HEK293T (cell line): Measurements from ENCODE around the gene PFKFB1.

Experiments
- CTCF ChIA-PET: fragments of 350-600 bp; formaldehyde crosslinking; extraction: SDS; loops from one replicate; lab custom pipeline; 2021; ENCODE audit warnings: antibody characterized with exemption, inconsistent platforms; lab: Yijun Ruan, JAX
- POLR2A ChIA-PET: fragments of 350-600 bp; formaldehyde crosslinking; extraction: SDS; loops from one replicate; lab custom pipeline; 2020; ENCODE audit warnings: antibody characterized with exemption, inconsistent platforms; lab: Yijun Ruan, JAX
- DNase-seq: peaks from one replicate; pipeline ENCODE4 v3.0.0; 2012; ENCODE audit warnings: mixed read lengths; ENCODE audit errors: extremely low spot score
- ARNT ChIP-seq: fragments of 450-650 bp; IDR thresholded peaks from 2 replicates; pipeline ENCODE4 v1.6.1; 2017; ENCODE audit warnings: mild to moderate bottlenecking
- BHLHE40 ChIP-seq: fragments of 450-650 bp; IDR thresholded peaks from 2 replicates; pipeline ENCODE4 v1.6.1; 2016; ENCODE audit warnings: mild to moderate bottlenecking, moderate library complexity, borderline replicate concordance
- CTBP1 ChIP-seq: fragments of 450-650 bp; IDR thresholded peaks from 2 replicates; pipeline ENCODE4 v1.6.1; 2016; ENCODE audit warnings: borderline replicate concordance
- ELF4 ChIP-seq: fragments of 450-650 bp; IDR thresholded peaks from 2 replicates; pipeline ENCODE4 v1.6.1; 2017; ENCODE audit warnings: antibody characterized with exemption
- FOXA1 ChIP-seq: fragments of 450-650 bp; IDR thresholded peaks from 2 replicates; pipeline ENCODE4 v1.6.1; 2016; ENCODE audit warnings: mild to moderate bottlenecking
- FOXK2 ChIP-seq: fragments of 450-650 bp; IDR thresholded peaks from 2 replicates; pipeline ENCODE4 v1.6.1; 2016; ENCODE audit warnings: mild to moderate bottlenecking
- FOXM1 ChIP-seq: fragments of 450-650 bp; IDR thresholded peaks from 2 replicates; pipeline ENCODE4 v1.6.1; 2017; ENCODE audit warnings: mild to moderate bottlenecking, borderline replicate concordance
- HDGF ChIP-seq: fragments of 450-650 bp; IDR thresholded peaks from 2 replicates; pipeline ENCODE4 v1.6.1; 2017; ENCODE audit warnings: antibody characterized with exemption, borderline replicate concordance
- L3MBTL2 ChIP-seq: fragments of 450-650 bp; conservative IDR thresholded peaks from 2 replicates; pipeline ENCODE4 v1.6.1; 2016; ENCODE audit warnings: mild to moderate bottlenecking
- LEF1 ChIP-seq: fragments of 450-650 bp; IDR thresholded peaks from 2 replicates; pipeline ENCODE4 v1.6.1; 2017; ENCODE audit warnings: mild to moderate bottlenecking, borderline replicate concordance
- NFRKB ChIP-seq: fragments of 450-650 bp; IDR thresholded peaks from 2 replicates; pipeline ENCODE4 v1.6.1; 2016; ENCODE audit warnings: mild to moderate bottlenecking, moderate library complexity
- SP1 ChIP-seq: fragments of 450-650 bp; IDR thresholded peaks from 2 replicates; pipeline ENCODE4 v1.6.1; 2017
- SUZ12 ChIP-seq: fragments of 450-650 bp; IDR thresholded peaks from 2 replicates; pipeline ENCODE4 v1.6.1; 2016; ENCODE audit warnings: mild to moderate bottlenecking
- TARDBP ChIP-seq: fragments of 450-650 bp; IDR thresholded peaks from 2 replicates; pipeline ENCODE4 v1.6.1; 2016
- ZNF384 ChIP-seq: fragments of 450-650 bp; IDR thresholded peaks from 2 replicates; pipeline ENCODE4 v1.6.1; 2016
- TF ChIP-seq, protein P1 (sequence below): fragments of 450-650 bp; IDR thresholded peaks from 2 replicates; pipeline ENCODE4 v1.6.1; 2016

PFKFB1 gene

DNA sequence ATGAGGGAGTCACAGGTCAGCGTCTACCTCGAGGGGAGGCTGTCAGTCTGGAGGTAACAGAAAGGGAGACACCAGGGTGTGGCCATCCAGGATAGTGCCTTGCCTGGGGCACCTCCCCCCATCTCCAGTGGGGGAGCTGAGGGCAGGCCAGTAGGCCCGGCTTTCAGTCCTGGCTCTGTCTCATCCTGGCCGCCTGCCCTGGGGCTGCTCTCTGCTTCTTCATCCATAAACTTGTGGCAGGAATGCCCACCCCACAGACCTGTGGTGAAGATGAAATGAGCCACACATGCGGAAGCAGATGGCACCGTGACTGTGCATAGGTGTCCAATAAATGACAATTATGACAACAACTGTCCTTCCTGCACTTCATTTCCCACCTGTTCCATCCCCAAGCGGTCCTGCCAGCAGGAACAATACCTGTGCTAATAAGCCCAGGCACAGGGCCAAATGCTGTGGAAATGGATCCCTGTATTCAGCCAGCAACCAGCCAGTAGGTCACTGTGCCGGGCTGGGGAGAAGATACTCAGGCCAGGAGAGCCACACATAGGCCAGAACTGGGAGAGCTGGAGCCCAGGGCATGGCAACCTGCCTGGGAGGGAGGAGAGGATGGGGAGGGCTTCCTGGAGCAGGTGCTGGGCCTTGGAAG, 43.1 kb downstream of the PFKFB1 start:
- ChIA-PET CTCF (no interaction called here), POLR2A (no interaction called here)
- TF ChIP-seq, protein P1, sequence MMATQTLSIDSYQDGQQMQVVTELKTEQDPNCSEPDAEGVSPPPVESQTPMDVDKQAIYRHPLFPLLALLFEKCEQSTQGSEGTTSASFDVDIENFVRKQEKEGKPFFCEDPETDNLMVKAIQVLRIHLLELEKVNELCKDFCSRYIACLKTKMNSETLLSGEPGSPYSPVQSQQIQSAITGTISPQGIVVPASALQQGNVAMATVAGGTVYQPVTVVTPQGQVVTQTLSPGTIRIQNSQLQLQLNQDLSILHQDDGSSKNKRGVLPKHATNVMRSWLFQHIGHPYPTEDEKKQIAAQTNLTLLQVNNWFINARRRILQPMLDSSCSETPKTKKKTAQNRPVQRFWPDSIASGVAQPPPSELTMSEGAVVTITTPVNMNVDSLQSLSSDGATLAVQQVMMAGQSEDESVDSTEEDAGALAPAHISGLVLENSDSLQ, result no peak
- TF ChIP-seq SP1 (no peak), ZNF384 (no peak), FOXK2 (no peak), FOXA1 (no peak), LEF1 (no peak)
- DNase-seq, result no peak

DNA sequence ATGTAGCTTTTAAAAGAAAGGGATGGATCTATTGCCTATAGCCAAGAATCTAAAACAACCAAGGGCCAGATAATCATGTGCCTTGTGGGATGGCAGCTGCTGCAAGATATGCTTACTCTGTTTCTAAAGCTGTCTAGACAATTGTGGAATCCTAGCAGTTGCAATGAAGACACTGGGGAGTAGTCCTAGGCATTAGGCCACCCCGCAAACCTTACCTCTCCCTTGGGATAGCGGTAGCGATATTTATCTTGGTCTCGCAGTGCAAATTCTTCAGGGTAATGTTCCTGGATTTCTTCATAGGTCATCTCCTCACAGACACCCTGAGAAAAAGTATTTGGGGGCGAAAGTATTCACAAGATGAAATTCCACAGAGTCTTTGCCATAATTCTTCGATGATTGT, 48.8 kb downstream of the PFKFB1 start:
- DNase-seq, result no peak
- ChIA-PET POLR2A (no interaction called here), CTCF (no interaction called here)
- TF ChIP-seq SP1, result no peak
- no peak for TF ChIP-seq BHLHE40
- TF ChIP-seq L3MBTL2, result no peak
- no peak for TF ChIP-seq LEF1
- TF ChIP-seq TARDBP, result no peak
- TF ChIP-seq FOXA1, result no peak
- TF ChIP-seq ZNF384, result no peak

DNA sequence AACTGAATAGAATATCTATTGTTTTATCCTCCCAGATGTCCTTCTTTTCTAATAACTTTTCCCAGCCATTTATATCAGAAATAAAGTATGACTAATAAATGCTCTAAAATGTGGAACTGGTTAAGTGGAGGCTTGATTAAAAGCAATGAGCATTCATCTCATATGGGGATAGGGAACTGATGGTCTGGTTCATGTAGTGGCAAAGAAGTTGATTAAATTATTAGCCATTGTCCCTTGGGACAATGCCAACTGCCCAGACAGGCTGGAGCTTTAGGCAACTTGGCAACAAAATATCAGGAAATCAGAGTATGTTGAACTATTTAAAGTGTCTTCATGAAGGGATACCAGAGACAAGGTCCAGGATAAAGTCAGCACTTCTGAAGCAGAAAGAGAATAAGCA, 49.2 kb downstream of the PFKFB1 start:
- no peak for DNase-seq
- CTCF ChIA-PET, result no interaction called here
- TF ChIP-seq LEF1 (no peak), ELF4 (no peak), CTBP1 (no peak), FOXA1 (no peak), ARNT (no peak), L3MBTL2 (no peak), NFRKB (no peak), ZNF384 (no peak), HDGF (no peak), SUZ12 (no peak), BHLHE40 (no peak)
- POLR2A ChIA-PET, result no interaction called here

DNA sequence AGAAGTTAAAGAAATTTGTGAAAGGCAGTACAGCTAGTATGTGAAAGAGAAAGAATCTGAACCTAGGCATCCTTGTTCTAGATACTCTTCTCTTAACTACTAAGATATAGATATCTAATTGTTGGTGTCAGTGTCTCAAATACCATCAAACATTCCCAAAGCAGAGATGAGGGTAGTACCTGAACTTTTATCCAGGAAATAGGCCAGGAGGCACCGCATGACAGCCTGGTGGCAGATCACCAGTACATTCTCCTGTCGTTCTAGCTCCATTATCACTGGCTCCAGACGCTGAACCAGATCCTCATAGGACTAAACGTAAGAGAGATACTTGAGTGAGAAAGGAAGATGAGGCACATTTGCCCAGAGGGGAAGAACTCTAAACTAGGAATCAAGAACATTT, 56.6 kb downstream of the PFKFB1 start:
- POLR2A ChIA-PET, result interaction anchor here (1.1 kb wide), 1 partner anchor 63 kb away, joined by 3 read pairs; the partner anchor contains the start of gene APEX2
- DNase-seq, result no peak
- CTCF ChIA-PET, result no interaction called here
- TF ChIP-seq NFRKB (no peak), FOXK2 (no peak), FOXA1 (no peak), ELF4 (no peak), TARDBP (no peak)

DNA sequence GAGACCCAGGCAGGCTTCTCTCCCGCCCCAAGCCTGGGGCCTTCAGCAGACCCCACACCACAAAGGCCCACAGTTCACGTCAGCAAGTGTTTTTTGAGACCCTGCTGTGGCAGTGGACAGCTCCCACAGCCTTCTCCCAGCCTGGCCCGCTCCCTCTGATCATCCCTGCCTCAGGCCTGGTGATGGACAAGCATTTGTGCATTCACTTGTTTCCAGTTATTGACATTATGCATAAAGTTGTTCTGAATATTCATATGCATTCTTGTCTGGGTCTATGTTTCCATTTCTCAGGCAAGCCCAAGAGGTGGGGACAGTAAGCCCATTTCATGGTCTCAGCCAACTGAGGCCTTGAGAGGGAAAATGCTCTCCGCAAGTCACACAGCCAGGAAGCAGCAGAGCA, 58.7 kb downstream of the PFKFB1 start:
- TF ChIP-seq BHLHE40 (no peak), SUZ12 (no peak), TARDBP (no peak), ARNT (no peak), HDGF (no peak), ELF4 (no peak), SP1 (no peak), L3MBTL2 (no peak), FOXM1 (no peak), LEF1 (no peak), NFRKB (no peak), FOXK2 (no peak), ZNF384 (no peak)
- TF ChIP-seq, protein P1, result no peak
- ChIA-PET POLR2A (no interaction called here), CTCF (no interaction called here)
- DNase-seq, result no peak

DNA sequence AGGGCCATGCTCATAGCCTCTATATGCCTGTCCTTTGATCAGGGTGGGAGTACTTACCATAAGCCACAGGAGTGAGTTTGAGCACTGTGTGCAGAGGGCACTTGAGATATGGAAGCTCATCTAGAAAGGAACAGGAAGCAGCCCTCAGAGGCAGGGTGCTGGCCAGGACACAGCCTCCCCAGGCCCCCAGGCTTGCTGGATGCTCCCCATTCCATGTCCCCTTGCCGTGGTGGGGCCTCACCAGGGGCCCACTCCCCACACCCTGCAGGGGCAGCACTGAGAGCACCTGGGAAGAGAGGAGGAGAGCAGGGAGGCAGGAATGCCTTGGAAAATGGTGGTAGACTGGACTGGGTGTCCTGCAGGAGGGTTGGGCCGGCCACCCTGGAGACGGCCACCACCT, 59.1 kb downstream of the PFKFB1 start:
- POLR2A ChIA-PET, result no interaction called here

DNA sequence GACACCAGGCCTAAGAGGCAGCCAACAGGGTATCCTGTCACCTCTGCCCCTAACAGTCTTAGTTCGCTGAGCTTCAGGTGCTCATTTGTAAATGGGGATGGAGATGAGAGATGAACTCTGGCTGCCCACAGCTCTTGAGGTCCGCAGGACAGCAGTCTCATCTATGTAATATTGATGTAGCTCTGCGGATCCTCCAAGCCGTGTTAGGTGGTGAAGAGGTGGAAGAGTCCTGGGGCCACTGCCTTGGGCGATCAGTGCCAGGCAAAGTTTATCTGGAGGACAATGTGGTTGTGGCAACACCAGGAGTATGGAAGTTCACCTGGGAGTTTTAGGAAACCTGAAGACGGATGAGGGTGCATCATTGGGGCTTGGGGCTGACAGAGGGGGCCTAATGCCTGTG, 59.9 kb downstream of the PFKFB1 start:
- DNase-seq, result no peak
- ChIA-PET CTCF (no interaction called here), POLR2A (no interaction called here)
- TF ChIP-seq ELF4 (no peak), BHLHE40 (no peak), SP1 (no peak), FOXK2 (no peak), LEF1 (no peak), FOXM1 (no peak), ARNT (no peak), NFRKB (no peak), CTBP1 (no peak), ZNF384 (no peak), SUZ12 (no peak)

More for the DNA sequence above, 59.1 kb downstream of the PFKFB1 start:
- CTCF ChIA-PET, result no interaction called here
- DNase-seq, result no peak
- TF ChIP-seq, protein P1, result no peak
- no peak for TF ChIP-seq FOXM1
- TF ChIP-seq L3MBTL2, result no peak
- TF ChIP-seq FOXA1, result no peak
